ENCODE measurements around the gene VAT1.
"Not testable (repeated sequence)": the region's sequence is repeated elsewhere in the genome, so short reads cannot be mapped to it uniquely, and the experiment has no call there.

VAT1 gene

DNA sequence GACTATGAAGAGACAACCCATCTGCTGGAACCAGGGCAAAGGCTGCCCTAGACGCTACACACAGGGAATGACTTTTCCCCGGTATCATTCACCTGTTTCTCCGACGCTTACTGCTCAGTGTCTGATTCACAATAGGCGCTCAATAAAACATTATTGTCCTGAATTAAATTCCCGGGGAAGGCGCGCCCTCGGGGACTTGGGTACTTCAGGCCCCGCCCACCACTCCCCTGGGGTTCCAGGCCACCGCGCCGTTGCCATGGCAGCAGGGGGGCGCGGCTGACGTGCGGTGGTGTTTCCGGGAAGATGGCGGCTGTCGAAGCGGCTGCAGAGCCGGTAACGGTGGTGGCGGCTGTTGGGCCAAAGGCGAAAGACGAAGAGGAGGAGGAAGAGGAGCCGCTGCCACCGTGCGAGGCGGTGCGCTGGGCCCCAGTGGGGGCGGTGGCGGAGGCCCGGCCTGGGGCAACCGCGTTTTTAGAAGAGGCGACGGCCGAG lies 41.9 kb downstream of the VAT1 start, which contains the start of gene RUNDC1:
TSS of gene RUNDC1 (plus strand) at position 292 of the 492 bp plus-strand sequence. CDS start at position 304, 12 bp downstream.
- DNase-seq (ENCODE audit: low read depth): peak; percentile 97
- no peaks in the 10 kb centered on the region for H3K9me3 ChIP-seq (ENCODE audit: control insufficient read depth, low read length)

DNA sequence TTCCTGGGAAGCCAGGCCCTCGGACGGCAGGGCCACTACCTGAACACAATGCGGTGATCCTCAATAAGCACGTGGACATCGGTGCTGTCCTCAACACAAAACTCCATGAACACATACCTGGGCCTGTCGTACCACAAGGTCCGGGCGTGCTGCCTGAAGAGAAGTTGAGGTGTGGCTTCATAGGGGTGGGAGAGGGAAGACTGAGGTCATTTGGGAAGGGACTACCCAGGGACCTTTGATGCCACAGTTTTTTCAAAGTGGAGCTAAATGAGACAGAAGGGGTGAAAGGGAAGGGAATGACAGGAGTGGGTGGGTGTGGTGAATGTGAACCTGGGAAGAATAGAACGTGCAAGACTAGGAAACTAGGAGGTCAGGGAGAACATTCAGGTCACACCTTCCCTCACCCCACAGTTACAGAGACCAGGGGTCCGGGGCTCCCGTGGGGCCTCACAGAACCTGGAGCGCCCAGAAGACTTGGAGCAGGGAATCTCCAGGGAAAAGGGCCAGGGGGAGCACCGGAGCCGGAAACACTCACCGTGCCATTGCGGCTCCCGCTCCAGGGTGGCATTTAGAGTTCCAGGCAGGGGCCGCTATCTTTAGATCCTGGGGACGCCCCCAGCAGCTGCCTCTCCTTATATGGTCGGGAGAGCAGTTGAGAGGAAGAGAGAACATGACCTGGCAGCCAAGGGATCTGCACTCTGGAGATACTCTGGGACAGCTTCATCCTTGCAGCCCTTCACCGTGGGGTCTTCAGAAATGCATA lies 42.5 kb downstream of the VAT1 start, which contains the start of gene PTGES3L:
TSS of gene PTGES3L (minus strand) at position 570 of the 763 bp plus-strand sequence. CDS start at position 543, 27 bp downstream.
- Histone ChIP-seq H3K4me3 (ENCODE audit: low read length) (peak within 1 kb of the TSS; percentile 90), H3K4me1 (ENCODE audit: control insufficient read depth, insufficient read depth, low read length) (peaks cover 23% of the 10 kb centered on the region), H3K36me3 (ENCODE audit: control insufficient read depth, insufficient read depth, low read length, severe bottlenecking) (no peaks in the 10 kb centered on the region), H3K9ac (ENCODE audit: low read length) (peak within 1 kb of the TSS; percentile 85), H3K27me3 (replicated peaks; ENCODE audit: control insufficient read depth, insufficient read depth, low read length) (no peaks in the 10 kb centered on the region), H3K9me3 (ENCODE audit: control insufficient read depth, low read length) (no peaks in the 10 kb centered on the region)
- peak; percentile 54 for DNase-seq (ENCODE audit: low read depth)

More for the DNA sequence above, 41.9 kb downstream of the VAT1 start, which contains the start of gene RUNDC1:
- Histone ChIP-seq H3K4me3 (ENCODE audit: low read length) (peak within 1 kb of the TSS; percentile 90), H3K9ac (ENCODE audit: low read length) (peak within 1 kb of the TSS; percentile 85), H3K4me1 (ENCODE audit: control insufficient read depth, insufficient read depth, low read length) (peaks cover 30% of the 10 kb centered on the region), H3K36me3 (ENCODE audit: control insufficient read depth, insufficient read depth, low read length, severe bottlenecking) (no peaks in the 10 kb centered on the region), H3K27me3 (replicated peaks; ENCODE audit: control insufficient read depth, insufficient read depth, low read length) (no peaks in the 10 kb centered on the region)

DNA sequence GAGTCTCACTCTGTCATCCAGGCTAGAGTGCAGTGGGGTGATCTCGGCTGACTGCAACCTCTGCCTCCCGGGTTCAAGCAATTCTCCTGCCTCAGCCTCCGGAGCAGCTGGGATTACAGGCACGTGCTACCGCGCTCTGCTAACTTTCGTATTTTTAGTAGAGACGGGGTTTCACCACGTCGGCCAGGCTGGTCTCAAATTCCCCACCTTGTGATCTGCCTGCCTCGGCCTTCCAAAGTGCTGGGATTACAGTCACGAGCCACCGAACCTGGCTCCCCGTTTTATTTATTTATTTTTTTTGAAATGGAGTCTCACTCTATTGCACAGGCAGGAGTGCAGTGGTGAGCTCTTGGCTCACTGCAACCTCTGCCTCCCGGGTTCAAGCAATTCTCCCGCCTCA lies 46.5 kb downstream of the VAT1 start:
- DNase-seq (ENCODE audit: low read depth); H3K4me1 ChIP-seq (ENCODE audit: control insufficient read depth, insufficient read depth, low read length); H3K27me3 ChIP-seq (replicated peaks; ENCODE audit: control insufficient read depth, insufficient read depth, low read length); H3K9me3 ChIP-seq (ENCODE audit: control insufficient read depth, low read length); H3K9ac ChIP-seq (ENCODE audit: low read length); H3K4me3 ChIP-seq (ENCODE audit: low read length); H3K36me3 ChIP-seq (ENCODE audit: control insufficient read depth, insufficient read depth, low read length, severe bottlenecking): not testable (repeated sequence)

DNA sequence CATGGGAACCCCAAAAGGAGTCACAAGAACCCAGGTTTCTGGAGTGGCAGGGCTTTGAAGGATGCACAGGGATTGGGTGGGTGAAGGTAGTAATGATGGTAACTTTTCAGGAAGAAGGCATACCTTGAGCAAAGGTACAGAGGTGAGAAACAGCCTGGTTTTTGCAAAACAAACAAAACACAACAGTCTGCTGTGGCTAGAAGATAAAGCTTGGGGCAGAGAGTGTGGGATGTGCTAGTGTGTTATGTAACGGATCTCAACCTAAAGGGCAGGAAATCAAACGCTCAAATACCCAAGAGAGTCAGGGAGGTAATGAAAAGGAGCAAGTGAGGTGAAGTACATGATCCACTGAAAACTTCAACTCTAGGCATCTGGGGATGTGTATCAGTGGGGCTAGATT lies 46.9 kb downstream of the VAT1 start:
- peaks cover 8% of the 10 kb centered on the region for H3K4me1 ChIP-seq (ENCODE audit: control insufficient read depth, insufficient read depth, low read length)
- no peaks in the 10 kb centered on the region for H3K27me3 ChIP-seq (replicated peaks; ENCODE audit: control insufficient read depth, insufficient read depth, low read length)
- H3K36me3 ChIP-seq (ENCODE audit: control insufficient read depth, insufficient read depth, low read length, severe bottlenecking): no peaks in the 10 kb centered on the region
- no peak overlapping the region for H3K4me3 ChIP-seq (ENCODE audit: low read length)
- no peak for DNase-seq (ENCODE audit: low read depth)
- no peaks in the 10 kb centered on the region for H3K9me3 ChIP-seq (ENCODE audit: control insufficient read depth, low read length)
- no peak overlapping the region for H3K9ac ChIP-seq (ENCODE audit: low read length)

DNA sequence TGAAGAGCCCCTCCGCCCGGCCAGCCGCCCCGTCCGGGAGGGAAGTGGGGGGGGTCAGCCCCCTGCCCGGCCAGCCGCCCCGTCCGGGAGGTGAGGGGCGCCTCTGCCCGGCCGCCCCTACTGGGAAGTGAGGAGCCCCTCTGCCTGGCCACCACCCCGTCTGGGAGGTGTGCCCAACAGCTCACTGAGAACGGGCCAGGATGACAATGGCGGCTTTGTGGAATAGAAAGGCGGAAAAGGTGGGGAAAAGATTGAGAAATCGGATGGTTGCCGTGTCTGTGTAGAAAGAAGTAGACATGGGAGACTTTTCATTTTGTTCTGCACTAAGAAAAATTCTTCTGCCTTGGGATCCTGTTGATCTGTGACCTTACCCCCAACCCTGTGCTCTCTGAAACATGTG lies 48.9 kb downstream of the VAT1 start:
- not testable (repeated sequence) for DNase-seq (ENCODE audit: low read depth); H3K4me3 ChIP-seq (ENCODE audit: low read length); H3K27me3 ChIP-seq (replicated peaks; ENCODE audit: control insufficient read depth, insufficient read depth, low read length); H3K36me3 ChIP-seq (ENCODE audit: control insufficient read depth, insufficient read depth, low read length, severe bottlenecking); H3K4me1 ChIP-seq (ENCODE audit: control insufficient read depth, insufficient read depth, low read length); H3K9ac ChIP-seq (ENCODE audit: low read length); H3K9me3 ChIP-seq (ENCODE audit: control insufficient read depth, low read length)

DNA sequence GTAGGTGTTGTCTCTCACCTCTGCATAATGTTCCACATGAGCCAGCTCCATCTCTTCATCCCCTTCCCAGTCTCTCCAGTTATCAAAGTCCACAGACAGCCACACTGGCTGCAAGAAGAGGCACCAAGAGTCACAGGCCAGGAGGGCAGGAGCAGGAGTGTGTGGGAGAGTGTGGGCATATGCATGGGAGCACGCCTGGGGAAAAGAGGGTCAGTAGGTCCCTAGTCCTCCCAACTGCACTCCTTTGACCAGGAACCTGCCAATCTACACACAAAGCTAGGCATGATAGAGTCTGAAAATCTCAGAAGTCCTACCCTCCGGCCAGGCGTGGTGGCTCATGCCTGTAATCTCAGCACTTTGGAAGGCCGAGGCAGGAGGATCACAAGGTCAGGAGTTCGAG lies 50.6 kb downstream of the VAT1 start:
- no peaks in the 10 kb centered on the region for H3K9me3 ChIP-seq (ENCODE audit: control insufficient read depth, low read length)
- H3K4me1 ChIP-seq (ENCODE audit: control insufficient read depth, insufficient read depth, low read length): peaks cover 9% of the 10 kb centered on the region
- H3K36me3 ChIP-seq (ENCODE audit: control insufficient read depth, insufficient read depth, low read length, severe bottlenecking): no peaks in the 10 kb centered on the region
- DNase-seq (ENCODE audit: low read depth): no peak
- H3K4me3 ChIP-seq (ENCODE audit: low read length): no peak overlapping the region
- no peaks in the 10 kb centered on the region for H3K27me3 ChIP-seq (replicated peaks; ENCODE audit: control insufficient read depth, insufficient read depth, low read length)
- H3K9ac ChIP-seq (ENCODE audit: low read length): no peak overlapping the region

DNA sequence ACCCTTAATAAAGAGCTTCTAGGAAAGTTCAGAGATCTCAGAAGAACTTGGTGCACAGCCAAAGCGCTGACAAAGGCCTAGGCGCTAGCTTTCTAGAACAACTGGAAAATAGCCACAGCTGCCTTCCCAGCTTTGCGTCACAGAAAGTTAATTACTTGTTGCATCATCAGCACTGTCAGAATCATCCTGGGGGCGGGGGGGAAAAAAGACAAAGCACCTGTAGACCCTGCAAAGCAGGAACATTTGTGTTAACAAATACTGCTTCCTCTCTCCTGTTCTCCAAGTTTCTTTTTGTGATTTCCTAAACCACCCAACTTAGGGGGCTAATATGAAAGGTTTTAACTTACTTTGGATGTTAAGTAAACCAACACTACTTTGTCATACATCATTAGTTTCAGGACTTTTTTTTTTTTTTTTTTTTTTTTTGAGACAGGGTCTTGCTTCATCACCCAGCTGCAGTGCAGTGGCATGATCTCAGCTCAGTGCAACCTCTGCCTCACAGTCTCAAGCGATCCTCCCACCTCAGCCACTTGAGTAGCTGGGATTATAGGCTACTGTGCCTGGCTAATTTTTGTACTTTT lies 53.1 kb downstream of the VAT1 start:
- Histone ChIP-seq H3K27me3 (replicated peaks; ENCODE audit: control insufficient read depth, insufficient read depth, low read length) (no peaks in the 10 kb centered on the region), H3K9me3 (ENCODE audit: control insufficient read depth, low read length) (no peaks in the 10 kb centered on the region), H3K9ac (ENCODE audit: low read length) (no peak overlapping the region), H3K4me3 (ENCODE audit: low read length) (no peak overlapping the region), H3K36me3 (ENCODE audit: control insufficient read depth, insufficient read depth, low read length, severe bottlenecking) (no peaks in the 10 kb centered on the region), H3K4me1 (ENCODE audit: control insufficient read depth, insufficient read depth, low read length) (peaks cover 9% of the 10 kb centered on the region)
- DNase-seq (ENCODE audit: low read depth): no peak

DNA sequence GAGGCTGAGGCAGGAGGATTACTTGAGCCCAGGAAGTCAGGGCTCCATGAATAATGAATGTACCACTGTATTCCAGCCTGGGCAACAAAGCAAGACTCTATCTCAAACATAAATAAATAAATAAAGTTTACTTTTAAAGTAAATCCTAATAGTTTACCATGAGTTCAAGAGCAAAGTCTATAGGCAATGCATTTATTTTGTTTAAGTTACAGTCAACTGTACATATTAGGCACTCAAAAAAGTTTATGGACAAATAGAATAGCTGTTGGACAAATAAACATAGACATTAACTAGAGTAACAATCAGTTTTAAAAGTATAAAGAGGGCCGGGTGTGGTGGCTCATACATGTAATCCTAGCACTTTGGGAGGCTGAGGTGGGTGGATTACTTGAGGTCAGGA lies 54.3 kb downstream of the VAT1 start:
- H3K4me1 ChIP-seq (ENCODE audit: control insufficient read depth, insufficient read depth, low read length): peaks cover 13% of the 10 kb centered on the region
- no peaks in the 10 kb centered on the region for H3K36me3 ChIP-seq (ENCODE audit: control insufficient read depth, insufficient read depth, low read length, severe bottlenecking)
- H3K4me3 ChIP-seq (ENCODE audit: low read length): no peak overlapping the region
- no peaks in the 10 kb centered on the region for H3K9me3 ChIP-seq (ENCODE audit: control insufficient read depth, low read length)
- no peak for DNase-seq (ENCODE audit: low read depth)
- H3K27me3 ChIP-seq (replicated peaks; ENCODE audit: control insufficient read depth, insufficient read depth, low read length): no peaks in the 10 kb centered on the region
- no peak overlapping the region for H3K9ac ChIP-seq (ENCODE audit: low read length)
